ENCODE data around the gene FAR2.
"Not testable (repeated sequence)": the region's sequence is repeated elsewhere in the genome, so short reads cannot be mapped to it uniquely, and the experiment has no call there.

The FAR2 gene

DNA sequence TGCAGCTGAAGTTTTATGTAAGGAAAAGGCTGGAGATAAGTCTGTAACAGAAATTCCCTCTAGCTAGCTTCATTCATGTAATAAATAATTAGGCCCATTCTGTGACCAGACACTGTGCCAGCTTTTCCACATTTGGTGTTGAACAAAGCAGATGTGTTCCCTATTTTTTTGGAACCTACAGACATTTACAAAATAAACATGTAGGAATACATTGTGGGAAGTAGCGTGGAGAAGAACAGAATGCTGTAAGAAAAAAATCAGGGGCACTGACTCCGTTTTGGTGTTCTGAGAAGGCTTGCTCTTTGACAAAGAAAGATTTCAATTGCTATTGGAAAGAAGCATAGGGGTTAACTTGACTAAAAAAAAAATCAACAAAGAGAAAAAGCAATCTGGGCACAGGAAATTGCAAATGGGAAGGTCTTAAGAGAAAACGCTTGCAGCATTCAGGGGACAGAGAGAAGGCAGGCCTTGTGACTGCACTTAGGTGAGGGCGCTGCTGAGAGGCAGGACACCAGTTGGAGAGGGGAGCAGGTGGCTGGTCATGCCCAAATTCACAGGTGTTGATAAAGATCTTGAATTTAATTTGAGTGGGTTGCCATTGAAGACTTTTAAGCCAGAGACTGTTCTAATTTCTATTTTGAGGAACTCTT is 4.0 kb downstream of the FAR2 start:
- peak; percentile 31 for DNase-seq

DNA sequence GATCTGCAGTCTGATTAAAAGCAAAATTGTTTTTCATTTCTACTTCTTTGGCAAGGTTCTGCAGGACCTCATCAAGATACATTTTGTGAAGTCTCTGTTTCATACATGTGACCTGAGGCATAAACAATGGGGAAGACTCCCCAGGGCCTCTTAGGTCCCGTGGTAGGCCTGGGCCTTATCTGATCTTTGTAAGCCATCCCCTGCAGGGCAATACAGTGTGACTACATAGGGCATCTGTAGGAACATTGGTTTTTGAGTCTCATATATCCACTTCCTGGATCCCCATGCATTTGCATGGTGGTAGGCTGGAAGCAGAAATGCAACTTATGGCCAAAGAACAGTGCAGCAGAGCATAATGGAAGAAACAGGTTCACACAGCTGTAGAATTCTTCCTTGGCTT is 6.0 kb downstream of the FAR2 start:
- DNase-seq = peak; percentile 79

DNA sequence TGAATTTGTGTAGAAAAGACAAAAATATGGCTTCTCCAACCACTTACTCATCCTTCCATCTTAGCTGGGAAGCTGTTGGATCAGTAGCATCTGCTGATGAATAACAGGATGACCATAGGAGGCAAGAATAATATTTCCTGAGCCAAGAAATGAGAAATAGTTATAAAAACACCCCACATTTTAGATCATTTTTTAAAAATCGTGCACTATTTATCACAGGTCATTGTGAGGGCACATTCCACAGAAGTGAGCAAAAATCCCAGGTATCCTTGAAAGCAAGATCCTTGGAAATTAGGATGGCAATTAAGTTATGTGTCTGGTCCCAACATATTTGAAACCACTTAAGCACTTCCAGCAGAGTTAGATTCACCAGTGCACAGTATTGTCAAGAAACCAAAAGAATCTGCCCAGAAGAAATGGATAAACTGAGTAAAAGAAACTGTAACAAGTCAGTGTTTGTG is 8.4 kb downstream of the FAR2 start:
- DNase-seq = no peak

DNA sequence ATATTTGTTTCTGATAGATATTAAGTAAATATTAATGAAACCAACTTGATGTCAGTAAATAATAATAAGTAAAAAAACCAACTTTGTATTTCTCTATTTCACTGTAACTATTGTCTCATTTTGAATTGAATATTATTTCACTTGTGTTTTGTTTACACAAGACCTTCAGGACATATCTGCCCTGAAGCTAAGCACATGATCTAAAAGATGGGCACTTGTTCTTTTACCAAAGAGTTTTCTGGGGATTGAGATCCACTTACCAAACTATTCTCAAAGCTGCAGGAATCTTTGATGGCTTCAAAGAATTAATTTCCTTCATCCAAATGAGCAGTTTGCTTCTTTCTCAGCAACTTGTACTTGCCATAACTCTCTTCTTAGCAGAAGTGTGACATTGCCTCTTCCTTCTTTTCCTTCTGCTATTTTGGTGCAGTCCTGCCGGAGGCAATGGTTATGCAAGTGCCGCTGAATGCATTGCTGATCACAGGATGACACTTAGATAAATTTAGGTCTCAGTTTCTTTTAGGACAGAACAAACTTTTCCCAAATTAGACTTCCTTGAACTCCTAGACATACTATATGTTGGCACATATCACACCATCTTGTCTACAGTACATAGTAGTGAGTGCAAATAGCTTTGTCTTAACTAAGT is 9.2 kb downstream of the FAR2 start:
- DNase-seq = peak; percentile 55

DNA sequence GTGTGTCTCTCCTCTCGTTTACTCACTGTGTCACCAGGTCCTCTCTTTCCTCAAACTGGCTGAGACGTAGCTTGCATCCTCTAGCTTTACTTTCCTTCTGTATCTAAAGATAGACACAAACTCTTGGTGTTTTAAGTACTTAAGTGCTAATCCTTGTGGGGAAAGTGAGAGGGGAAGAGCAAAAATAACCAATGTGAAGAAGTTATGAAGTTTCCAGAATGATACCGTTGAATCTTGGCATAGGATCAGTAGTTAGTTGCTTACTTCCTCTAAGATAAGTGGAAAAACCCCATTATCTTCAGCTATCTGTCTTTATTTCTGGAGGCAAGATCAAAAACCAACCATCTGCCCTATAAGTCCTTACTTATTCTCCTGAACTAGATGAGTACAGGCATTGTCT is 10.6 kb downstream of the FAR2 start:
- DNase-seq = peak; percentile 54

DNA sequence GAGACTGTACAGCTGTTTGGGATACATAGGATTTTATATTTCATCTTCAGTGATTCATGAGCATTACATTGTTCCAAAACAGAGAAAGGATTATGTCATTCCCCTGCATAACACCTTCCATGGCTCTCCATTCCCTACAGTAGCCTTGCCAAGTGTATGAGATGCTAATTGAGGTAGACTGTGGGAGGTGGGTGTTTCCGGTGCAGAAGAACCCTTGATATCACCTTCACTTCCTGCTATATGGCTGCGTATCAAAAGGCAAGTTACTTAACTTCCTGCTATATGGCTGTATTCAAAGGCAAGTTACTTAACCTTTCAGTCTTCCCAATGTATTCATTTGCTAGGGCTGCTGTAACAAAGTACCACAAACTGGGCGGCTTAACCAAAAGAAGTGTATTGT is 11.2 kb downstream of the FAR2 start:
- peak; percentile 33 for DNase-seq

DNA sequence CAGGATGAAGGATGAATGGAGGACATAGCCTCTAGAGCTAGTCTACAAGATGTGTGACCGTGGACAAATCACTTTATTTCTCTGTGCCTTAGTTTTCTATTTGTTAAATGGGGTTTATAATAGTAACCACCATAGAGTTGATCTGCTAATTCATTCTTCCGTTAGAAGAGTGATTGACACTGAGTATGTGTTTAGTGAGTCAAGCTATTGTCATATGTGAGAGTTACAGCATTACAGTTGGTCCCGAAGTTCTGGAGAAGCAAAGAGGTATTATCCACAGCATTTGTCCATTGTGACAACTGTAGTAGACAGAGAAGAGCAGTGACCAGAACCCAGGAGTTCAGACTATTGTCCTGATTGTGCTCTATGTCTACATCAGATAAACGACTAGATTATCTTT is 14.1 kb downstream of the FAR2 start:
- DNase-seq = no peak

DNA sequence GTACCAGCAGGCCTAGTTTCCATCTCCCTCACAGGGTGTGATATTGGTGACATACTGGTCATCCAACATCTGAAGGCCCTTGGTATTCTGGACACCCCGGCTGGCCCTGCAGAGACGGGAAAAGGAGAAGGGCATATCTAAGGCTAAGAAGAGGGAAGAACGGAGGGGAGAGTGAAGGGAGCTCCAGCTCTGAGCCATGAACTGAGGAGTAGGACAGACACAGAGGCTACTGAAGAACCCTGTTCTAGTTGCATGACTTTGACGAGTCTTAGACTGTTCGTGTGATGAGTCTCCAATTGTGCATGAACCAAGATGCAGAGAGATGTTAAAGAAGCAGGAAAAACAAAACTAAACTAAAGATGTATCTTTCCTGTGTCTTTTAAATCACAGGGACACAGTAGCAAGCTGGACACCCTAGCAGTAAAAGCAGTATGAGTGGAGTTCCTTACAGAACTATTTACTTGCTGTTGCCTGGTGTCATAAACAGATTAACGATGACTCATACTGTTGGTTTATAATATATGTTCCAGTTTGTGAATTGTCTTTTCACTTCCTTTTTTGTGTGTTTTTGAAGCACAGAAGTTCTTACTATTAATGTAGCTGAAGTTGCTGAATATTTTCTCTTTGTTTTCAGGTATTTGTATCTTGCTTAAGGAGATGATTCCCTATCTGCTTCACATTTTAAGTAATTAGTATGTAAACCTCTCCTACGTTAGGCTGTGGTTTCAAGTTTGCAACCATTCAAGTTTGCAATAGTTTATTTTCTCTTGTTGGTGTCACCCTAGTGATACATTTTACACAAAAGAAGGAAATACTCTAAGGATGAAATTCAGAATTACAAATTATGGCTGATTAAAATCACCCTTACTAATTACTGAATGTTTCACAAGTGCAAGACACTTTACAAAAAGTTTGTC is 15.7 kb downstream of the FAR2 start:
- peak; percentile 83 for DNase-seq

DNA sequence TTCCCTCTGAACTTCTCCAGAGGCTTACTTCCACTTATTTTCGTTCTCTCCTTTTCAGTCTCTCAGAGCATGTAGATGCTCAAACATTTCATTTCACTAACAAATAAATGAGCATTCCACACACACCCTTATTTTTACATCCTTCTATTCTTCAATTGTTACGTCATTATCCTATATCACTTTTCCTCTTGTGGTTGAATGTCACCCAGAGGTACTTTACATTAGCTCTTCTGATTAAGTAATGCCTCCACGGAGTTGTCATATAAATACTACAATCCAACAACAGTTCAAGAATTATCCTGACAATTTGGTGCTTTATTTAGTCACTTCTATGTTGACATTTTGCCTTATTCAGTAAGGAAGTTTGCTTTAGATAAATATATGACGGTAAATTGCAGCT is 18.4 kb downstream of the FAR2 start:
- DNase-seq = no peak

DNA sequence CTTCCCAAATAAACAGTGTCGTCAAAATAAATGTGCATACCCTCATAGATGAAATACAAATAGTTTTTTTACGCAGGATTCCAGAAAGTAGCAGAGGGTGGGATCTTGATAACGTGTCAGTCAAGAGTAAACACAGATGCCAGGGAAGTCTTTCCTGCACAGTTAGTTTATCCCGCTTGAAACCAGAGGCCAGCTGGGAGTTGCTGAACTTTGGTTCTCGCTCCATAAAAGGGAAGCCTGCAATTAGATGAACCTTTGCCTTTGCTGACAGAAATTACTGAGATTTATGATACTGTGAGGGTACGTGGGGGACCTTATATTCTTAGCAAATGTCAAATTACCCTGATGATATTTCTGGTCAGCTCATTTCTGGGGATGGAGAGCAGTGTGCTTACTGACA is 18.9 kb downstream of the FAR2 start:
- no peak for DNase-seq

DNA sequence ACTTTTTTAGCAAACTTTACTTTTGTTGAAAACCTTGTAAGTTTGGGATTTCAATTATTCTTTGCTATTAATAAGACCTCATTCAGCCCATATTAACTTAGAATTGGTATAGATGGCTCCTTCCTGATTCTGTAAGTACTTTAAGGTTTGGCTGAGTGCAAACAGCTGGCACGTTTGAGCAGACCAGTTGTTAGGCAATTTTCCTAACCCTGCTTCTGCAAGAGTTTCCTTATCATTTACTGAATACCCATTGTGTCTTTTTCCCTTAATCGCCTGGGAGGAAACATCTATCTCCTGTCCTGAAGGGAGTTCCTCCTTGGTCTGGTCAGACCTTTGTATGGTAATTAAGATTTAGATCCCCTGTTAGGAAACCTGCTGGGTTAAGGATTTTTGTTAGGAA is 20.9 kb downstream of the FAR2 start:
- DNase-seq = peak; percentile 48

DNA sequence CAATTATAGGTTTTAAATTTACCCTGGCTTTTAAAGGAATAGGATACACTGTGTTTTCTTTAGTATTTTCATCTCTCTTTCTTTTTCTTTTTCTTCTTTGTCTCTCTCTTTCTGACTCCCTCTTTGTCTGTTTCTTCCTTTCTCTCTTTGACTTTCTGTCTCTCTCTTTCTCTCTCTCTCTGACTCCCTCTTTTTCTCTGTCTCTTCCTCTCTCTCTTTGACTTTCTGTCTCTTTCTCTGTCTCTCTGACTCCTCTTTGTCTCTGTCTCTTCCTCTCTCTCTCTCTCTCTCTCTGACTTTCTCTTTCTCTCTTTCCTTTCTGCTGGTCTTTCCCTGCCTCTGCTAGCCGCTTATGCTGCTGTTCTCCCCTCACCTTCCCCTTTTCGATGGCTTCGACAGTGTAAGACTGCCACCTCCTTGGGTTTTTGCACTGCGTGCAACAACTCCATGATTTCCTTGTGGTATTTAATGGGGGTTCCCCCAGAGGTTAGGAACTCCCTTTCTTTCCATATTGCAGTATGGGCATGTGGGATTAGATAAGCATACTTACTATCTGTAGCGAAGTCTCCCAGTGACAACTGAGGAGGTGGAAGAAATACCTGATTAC is 21.5 kb downstream of the FAR2 start:
- peak; percentile 41 for DNase-seq

DNA sequence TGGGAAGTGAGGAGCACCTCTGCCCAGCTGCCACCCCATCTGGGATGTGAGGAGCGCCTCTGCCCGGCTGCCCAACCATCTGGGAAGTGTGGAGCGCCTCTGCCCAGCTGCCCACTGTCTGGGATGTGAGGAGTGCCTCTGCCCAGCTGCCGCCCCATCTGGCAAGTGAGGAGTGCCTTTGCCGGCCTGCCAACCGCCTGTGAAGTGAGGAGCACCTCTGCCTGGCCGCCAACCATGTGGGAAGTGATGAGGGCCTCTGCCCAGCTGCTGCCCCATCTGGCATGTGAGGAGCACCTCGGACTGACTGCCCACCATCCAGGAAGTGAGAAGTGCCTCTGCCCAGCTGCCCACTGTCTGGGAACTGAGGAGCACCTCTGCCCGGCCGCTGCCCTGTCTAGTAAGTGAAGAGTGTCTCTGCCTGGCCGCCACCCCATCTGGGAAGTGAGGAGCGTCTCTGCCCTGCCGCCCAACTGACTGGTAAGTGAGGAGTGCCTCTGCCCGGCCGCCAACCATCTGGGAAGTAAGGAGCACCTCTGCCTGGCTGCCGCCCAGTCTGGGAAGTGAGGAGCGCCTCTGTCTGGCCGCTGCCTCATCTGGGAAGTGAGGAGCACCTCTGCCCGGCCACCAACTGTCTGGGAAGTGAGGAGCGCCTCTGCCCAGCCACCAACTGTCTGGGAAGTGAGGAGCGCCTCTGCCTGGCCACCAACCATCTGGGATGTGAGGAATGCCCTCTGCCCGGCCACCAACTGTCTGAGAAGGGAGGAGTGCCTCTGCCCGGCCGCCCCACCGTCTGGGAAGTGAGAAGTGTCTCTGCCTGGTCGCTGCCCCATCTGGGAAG is 22.6 kb downstream of the FAR2 start:
- no peak for DNase-seq

DNA sequence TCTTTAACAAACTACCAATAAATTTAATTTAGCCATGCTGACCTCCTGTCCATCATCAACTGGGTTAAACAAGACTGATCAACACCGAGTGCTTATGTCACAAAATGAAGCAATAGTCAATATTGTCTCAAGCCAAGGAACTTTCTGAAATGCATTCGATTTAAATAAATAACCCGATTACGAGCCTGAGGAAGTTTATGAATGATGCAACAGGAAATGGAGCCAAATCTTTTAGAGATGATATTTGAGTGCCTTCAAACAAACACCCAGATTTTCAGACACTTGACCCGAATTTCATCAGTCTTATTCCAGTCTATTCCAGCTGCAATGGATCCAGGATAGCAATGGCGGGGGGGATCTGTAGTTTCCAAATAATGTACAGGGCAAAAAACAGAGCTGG is 27.9 kb downstream of the FAR2 start:
- DNase-seq = no peak

DNA sequence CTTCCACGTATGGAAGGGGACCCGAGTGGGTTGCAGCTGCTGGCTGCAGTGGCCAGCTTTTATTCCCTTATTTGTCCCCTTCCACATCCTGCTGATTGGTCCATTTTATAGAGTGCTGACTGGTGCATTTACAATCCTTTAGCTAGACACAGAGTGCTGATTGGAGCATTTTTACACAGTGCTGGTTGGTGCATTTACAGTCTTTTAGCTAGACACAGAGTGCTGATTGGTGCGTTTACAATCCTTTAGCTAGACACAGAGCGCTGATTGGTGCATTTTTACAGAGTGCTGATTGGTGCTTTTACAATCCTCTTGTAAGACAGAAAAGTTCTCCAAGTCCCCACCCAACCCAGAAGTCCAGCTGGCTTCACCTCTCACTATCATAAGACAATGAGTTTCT is 33.2 kb downstream of the FAR2 start:
- DNase-seq = not testable (repeated sequence)

DNA sequence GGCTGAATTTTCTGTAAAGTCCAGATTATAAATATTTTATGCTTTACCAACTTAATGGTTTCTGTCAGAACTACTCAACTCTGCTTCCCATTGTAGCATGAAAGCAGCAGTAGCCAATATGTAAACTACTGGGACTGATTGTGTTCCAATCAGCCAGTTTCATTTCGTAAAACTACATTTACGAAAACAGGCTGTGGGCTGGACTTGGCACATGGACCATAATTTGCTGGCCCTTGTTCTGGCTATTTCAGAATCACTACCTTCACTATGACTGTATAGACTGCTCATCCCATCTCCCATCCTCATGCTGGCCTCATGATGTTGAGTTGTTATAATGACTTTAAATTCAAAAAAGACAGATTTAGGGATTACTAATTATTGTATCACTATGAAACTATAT is 38.7 kb downstream of the FAR2 start:
- no peak for DNase-seq

DNA sequence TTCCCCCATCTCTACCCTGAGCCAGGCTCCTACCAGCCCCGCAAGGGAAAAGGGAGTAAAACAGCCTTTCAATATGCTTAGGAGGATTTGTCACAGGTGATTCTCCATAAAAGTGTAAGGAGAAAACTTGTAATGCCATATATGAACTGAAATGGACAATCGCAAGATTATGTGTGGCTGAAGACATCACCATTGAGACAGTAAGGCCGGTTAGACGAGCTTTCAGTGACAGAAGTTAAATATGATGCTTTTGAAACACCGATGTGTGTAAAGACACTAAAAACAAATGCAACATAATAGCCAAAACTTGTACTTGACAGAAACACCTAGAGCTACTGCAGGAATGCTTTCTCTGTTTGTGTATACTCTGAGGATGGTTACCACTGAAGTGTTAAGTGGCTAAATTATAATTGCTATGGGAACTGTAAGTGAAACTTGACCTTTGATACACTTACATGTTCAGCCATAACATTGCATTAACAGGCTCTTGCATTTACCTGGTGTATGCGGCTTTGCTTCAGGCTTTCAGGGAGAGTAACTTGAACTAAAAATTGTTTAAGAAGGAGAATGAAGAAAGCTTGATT is 42.3 kb downstream of the FAR2 start:
- DNase-seq = no peak

DNA sequence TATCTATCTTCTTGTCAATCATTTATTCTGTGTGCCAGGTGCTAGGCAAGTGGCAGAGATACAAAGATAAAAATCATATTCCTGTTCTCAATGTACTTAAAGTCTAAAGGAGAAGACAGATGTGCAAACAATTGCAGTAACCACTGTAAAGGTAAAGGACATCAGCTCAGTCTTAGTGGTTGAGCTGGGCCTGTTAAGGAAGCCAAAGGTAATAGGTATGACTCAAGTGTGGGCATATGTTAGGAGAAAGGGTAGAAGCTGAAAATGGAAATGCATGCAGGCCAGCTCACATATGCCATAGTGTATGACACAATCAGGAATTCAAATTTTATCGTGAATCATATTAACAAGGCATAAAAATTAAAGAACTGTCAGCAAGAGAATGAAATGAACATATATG is 49.8 kb downstream of the FAR2 start:
- DNase-seq = no peak

DNA sequence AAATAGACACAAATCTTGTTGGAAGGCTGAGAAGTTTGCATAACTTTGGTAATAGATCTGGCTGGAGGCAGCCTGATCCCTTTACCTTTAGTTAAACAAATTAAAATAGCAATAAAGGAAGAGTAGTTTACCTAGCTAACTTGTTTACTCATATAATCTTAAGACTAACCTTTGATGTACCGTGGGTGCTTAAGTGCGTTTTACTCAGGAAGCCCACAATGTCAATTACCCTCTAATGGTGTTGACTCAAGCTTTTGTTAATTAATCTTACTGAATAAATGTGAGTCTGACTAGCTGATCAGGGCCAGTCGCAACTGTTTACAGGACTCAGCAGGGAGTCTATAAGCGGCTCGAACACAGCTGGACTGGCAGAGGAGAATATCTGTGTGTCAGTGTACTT is 51.5 kb downstream of the FAR2 start:
- DNase-seq = no peak

DNA sequence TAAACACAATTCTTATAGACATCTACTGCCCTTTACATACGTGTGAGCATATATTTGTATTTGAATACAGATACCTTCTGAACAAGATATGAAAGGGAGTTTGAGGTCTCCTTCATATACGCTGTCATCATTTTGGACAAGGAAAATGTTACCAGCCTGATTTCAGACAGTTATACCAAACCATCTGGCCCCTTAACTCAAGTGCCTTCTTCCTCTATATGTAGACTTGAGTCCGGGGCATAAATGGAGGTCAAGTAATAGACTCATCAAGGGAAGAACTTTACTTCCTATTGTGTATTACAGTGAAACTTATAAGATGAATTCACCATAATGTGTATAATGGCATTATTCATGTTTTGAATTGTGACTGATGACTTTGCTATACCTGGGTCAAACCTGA is 52.2 kb downstream of the FAR2 start:
- no peak for DNase-seq

DNA sequence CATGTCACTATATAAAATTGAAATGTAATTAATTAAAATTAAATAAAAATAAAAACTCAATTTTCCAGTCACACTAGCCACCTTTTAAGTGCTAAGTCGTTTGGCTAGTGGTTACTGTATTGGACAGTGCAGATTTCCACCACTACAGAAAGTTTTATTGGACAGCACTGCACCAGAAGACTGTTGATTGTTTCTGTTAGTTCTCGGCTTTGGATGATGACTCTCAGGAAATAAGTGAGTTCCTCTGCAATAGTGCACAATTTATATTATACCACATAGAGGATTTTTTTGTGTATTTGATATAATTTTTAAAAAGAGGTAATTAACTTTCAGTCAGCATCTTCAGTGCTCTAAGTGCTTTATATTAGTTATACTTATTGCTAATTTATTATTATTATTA is 52.7 kb downstream of the FAR2 start:
- DNase-seq = no peak

DNA sequence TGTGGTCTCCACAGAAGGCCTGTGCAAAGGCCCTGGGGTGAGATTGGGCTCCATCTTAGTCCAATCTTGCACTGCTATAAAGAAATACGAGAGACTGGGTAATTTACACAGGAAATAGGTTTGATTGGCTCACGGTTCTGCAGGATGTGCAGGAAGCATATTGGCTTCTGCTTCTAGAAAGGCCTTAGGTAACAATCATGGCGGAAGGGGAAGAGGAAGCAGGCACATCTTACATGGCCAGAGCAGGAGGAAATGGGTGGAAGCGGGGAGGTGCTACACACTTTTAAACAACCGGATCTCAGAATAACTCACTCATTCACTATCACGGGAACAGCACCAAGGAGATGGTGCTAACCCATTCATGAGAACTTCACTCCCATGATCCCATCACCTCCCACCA is 55.4 kb downstream of the FAR2 start:
- no peak for DNase-seq

Measured in hematopoietic multipotent progenitor cell treated with erythropoietin and hydrocortisone succinate and interleukin-3 and kit ligand, for 6 days (in vitro differentiated cells).